HG03571 (cell line): ENCODE data around the gene DOCK4.
"Not testable (repeated sequence)": the region's sequence is repeated elsewhere in the genome, so short reads cannot be mapped to it uniquely, and the experiment has no call there.

ENCODE experiments used
- ATAC-seq: cut with Tn5 transposase; IDR thresholded peaks from one replicate; pipeline ENCODE4 v1.9.1; 2021; ENCODE audit not compliant: unreplicated experiment

Gene DOCK4

GRCh38 chr7:112137141-112138101, 68.8 kb downstream of the DOCK4 start:
- ATAC-seq: no peak

GRCh38 chr7:112136271-112137008, 69.8 kb downstream of the DOCK4 start:
- ATAC-seq: no peak

GRCh38 chr7:112135815-112136214, 70.4 kb downstream of the DOCK4 start:
- ATAC-seq: no peak

GRCh38 chr7:112134039-112134438, 72.2 kb downstream of the DOCK4 start:
- no peak for ATAC-seq

- ATAC-seq: no peak
These were observed 72.9 kb downstream of the DOCK4 start for GRCh38 chr7:112133328-112133727.

GRCh38 chr7:112132051-112132694, 74.0 kb downstream of the DOCK4 start:
- ATAC-seq: no peak

- ATAC-seq: no peak
These were observed 75.3 kb downstream of the DOCK4 start for GRCh38 chr7:112130729-112131410.

- ATAC-seq: no peak
These were observed 76.4 kb downstream of the DOCK4 start for GRCh38 chr7:112129655-112130323.

- ATAC-seq: not testable (repeated sequence)
These were observed 77.5 kb downstream of the DOCK4 start for GRCh38 chr7:112128461-112129425.

GRCh38 chr7:112128041-112128440, 78.2 kb downstream of the DOCK4 start:
- ATAC-seq: not testable (repeated sequence)

GRCh38 chr7:112125250-112125649, 80.9 kb downstream of the DOCK4 start:
- ATAC-seq: no peak

GRCh38 chr7:112124061-112124766, 82.0 kb downstream of the DOCK4 start:
- no peak for ATAC-seq

GRCh38 chr7:112122798-112123197, 83.4 kb downstream of the DOCK4 start:
- no peak for ATAC-seq

- ATAC-seq: no peak
These were observed 84.1 kb downstream of the DOCK4 start for GRCh38 chr7:112122144-112122543.

- ATAC-seq: no peak
These were observed 84.9 kb downstream of the DOCK4 start for GRCh38 chr7:112121318-112121717.

- peak; percentile 51 for ATAC-seq
These were observed 85.4 kb downstream of the DOCK4 start for GRCh38 chr7:112120696-112121217.

- ATAC-seq: no peak
These were observed 87.3 kb downstream of the DOCK4 start for GRCh38 chr7:112118581-112119566.
